DMS114 treated with DMSO at 0.1 percent for 48 hours (cell line): ENCODE results near the gene NDUFAF3.

Source experiments
- DNase-seq: peaks from one replicate; lab custom pipeline; 2025; ENCODE audit not compliant: unreplicated experiment; lab: John Stamatoyannopoulos, UW

The NDUFAF3 gene

GRCh38 chr3:49021813-49022687 lies at the start of gene NDUFAF3:
Gene NDUFAF3 (plus strand): TSS chr3:49022121. CDS start chr3:49022145, 24 bp downstream.
- peak; percentile 82 for DNase-seq

GRCh38 chr3:48974076-48974864 lies 47.7 kb upstream of the NDUFAF3 start:
- no peak for DNase-seq

DNA sequence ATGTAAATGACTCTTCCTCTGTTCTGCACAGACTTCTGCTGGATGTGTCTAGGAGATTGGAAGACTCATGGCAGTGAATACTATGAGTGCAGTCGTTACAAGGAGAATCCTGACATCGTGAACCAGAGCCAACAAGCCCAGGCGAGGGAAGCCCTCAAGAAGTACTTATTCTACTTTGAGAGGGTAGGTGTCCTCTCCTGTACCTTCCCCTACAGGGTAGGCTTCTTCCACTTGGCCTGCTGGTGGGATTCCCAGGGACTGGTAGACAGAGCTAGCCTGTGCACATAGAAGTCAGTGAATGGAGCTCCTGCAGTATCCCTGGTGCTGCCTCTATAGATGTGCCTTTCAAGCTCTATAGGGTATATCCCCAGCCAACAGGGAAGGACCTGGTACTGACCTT lies 42.5 kb upstream of the NDUFAF3 start:
- no peak for DNase-seq

GRCh38 chr3:48980295-48980694 lies 41.6 kb upstream of the NDUFAF3 start:
- DNase-seq = no peak

- no peak for DNase-seq
These were observed 39.9 kb upstream of the NDUFAF3 start for GRCh38 chr3:48982016-48982415.

- DNase-seq = no peak
These were observed 39.2 kb upstream of the NDUFAF3 start for GRCh38 chr3:48982686-48983085.

DNA sequence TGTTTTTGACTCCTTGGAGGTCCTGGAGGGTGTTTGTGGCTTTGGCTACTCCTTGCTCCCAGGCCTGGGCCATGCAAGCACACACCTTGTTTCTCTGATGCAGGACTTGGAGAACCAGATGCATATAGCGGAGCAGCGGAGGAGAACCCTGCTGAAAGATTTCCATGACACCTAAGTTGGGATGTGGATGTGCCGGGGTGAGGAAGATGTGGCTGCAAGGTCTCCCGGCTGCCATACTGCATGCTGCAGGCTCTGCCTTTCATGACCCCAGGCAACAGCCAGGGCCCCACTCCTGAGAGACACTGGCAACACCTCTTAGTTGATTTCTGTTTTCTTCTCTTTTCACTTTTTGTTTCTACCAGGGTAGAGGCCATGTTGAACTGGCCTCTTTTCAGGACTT lies 38.8 kb upstream of the NDUFAF3 start:
- DNase-seq = no peak

- no peak for DNase-seq
These were observed 37.3 kb upstream of the NDUFAF3 start for GRCh38 chr3:48984663-48985062.

DNA sequence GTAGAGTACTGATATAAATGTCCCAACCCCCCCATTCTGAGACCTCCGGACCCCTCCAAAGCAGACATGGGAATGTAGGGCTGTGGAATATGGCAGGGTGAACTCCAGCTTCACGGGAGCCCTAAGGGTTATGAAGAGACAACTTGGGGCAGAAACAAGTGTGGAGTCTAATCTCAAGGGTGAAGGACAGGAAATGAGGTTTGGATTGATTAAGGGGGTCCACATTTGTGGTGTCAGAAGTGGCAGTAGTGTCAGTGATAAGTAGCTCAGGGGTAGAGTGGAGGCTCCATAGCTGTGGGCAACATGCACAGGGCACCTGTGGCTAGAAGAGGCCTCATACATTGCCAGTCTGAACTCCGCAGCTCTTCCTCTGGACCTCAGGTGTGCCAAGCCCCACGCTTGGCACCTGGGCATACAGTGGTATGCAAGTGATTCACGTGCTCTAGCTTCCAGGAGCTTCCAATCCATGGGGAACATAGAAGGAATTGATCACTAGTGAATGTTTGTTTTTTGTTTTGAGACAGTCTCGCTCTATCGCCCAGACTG lies 36.0 kb upstream of the NDUFAF3 start:
- DNase-seq = no peak

- no peak for DNase-seq
These were observed 32.7 kb upstream of the NDUFAF3 start for GRCh38 chr3:48989126-48989795.

- peak; percentile 50 for DNase-seq
These were observed 31.9 kb upstream of the NDUFAF3 start, which contains the start of gene P4HTM for GRCh38 chr3:48989796-48990635. Gene P4HTM (plus strand): TSS chr3:48990241. CDS start chr3:48990257, 16 bp downstream.

DNA sequence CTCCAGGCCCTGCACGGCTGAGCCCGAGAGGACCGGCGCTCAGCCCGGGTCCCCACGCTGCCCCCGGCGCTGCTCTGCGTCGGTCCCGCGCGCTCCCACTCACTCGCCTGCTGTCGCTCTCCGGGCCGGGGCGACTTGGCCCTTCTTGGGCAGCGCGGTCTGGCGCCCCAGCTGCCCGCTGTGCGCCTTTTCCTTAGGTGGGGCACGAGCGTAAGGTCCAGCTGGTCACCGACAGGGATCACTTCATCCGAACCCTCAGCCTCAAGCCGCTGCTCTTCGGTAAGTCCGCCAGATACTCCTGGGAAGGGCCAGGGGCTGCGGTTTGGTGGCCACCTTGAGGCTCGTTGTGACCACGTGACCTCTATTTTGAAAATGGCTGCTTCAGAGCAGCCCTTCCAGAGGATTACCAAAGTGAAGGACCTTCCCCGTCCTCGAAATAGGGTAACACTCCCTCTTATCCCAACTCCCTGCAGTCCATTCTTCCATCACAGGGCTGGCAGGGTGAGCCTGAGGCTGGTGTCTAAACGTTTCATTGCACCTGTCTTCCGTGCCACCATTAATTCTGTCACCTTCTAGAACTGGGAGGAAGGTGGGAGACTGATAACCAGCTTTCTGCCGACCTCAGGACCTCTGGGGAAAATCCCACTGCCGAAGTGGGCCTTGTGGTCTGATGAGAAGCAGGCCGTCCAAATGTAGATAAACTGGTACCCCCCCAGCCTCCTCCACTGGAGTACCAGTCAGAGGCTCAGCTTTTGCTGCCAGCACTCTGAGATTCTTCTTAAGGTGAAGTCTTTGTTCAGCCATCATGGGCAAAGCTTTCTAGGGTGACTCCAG lies 31.1 kb upstream of the NDUFAF3 start:
- peak; percentile 17 for DNase-seq

GRCh38 chr3:48991851-48992545 lies 29.9 kb upstream of the NDUFAF3 start:
- DNase-seq = no peak

DNA sequence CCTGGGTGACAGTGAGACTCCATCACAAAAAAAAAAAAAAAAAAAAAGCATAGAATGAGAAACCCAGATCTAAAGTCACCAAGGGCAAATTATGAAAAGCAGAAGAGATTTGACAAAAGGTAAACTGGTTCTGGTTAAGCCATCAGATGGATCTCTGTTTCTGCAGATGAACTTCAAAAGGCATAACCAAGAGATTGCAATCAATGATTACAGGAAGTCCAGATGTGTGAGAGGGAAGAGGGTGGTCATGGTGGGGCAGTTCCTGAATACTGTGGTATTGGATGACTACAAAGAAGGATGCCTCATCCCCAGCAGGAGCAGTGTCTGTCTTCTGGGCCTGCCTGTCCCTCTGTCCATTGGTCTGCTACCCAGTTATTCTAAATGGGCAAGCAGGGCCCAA lies 28.1 kb upstream of the NDUFAF3 start:
- DNase-seq = no peak

GRCh38 chr3:48996640-48997039 lies 25.3 kb upstream of the NDUFAF3 start:
- DNase-seq = no peak

DNA sequence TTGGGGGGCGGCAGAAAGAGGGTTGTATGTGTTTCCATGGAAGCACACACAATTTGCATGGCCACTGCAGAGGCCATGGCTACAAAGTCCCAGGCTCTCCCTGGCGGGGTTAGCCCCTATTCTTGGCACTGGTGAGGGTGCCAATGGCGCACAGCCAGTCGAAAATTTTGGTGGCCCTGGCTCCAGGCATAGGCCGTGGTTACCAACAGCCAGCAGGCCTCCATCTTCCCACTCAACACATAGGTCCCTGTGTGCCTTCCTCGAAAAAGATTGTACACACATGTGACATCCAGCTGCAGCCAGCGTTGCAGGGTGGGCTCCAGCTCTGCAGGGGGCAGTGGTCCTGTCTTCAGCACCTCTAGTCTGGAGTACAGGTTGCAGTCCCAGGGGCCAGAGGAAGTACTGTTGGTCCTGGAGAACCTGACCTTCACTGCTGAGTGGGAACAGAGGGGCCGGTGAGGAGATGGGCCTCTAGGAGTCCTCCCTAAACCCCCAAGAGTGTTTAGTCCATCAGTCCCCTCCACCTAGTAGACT lies 24.8 kb upstream of the NDUFAF3 start:
- DNase-seq = no peak

DNA sequence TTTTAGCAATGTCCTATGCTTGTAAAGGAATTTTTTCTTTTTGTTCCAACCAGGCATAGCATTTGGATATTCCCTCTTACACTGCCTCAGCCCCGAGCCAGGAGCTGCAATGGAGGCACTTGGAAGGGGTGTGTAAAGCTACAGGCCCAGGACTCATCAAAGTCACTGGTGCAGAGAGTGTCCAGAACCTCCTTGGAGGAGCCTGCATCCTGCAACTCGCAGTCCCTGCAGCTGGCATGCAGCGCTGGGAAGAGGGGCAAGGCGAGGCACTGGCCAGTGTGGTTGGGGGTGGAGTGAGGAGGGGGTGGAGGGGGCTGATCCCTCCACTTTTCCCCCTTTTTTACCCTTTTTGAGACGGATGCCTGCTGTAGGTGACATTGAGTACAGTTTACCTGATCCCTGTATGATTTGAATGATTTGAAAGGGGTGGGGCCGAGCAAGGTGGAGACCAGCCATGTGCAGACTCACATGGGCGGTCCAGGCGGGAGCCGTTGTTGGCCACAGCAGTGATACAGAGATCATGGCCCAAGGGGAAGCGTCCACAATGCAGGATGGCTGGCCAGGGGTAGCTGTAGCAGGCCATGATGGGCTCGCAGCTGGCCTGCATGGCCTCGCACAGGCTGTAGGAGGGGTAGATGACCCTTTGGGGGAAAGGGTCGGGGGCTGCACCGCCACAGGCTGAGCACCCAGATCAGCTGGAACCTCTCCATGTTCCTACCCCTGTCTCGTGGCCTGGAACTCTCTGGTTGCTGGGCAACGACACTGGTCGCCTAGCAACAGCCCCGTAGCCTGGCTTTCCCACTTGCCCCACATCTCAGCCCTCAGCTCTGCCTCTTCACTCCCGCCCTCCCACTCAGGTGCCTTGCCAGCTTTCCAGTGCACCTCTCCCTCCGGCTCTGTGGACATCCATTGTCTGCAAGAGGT lies 23.9 kb upstream of the NDUFAF3 start:
- no peak for DNase-seq
